Measurements from ENCODE around the gene GNB2.
"Not testable (repeated sequence)": the region's sequence is repeated elsewhere in the genome, so short reads cannot be mapped to it uniquely, and the experiment has no call there.

The GNB2 gene

GRCh38 chr7:100665168-100665726, 8.3 kb upstream of the GNB2 start:
- no peak for DNase-seq

GRCh38 chr7:100667331-100668068, 6.0 kb upstream of the GNB2 start:
- no peak for DNase-seq

DNA sequence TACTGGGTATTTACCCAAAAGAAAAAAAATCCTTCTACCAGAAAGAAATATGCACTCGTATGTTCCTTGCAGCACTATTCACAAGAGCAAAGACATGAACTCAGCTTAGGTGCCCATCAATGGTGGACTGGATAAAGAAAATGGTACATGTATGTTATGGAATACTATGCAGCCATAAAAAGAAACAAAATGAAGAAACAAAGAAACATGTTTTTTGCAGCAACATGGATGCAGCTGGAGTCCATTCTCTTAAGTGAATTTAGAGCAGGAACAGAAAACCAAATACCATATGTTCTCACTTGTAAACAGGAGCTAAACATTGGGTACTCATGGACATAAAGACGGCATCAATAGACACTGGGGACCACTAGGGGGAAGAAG, 5.5 kb upstream of the GNB2 start:
- DNase-seq: no peak

DNA sequence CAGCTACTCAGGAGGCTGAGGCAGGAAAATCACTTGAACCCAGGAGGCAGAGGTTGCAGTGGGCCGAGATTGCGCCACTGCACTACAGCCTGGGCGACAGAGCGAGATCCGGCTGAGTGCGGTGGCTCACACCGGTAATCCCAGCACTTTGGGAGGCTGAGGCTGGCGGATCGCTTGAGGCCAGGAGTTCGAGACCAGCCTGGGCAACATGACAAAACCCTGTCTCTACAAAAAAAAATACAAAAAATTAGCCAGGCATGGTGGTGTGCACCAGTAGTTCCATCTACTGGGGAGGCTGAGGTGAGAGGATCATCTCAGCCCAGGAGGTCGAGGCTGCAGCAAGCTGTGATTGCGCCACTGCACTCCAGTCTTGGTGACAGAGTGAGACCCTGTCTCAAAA, 4.4 kb upstream of the GNB2 start:
- DNase-seq: not testable (repeated sequence)

GRCh38 chr7:100670074-100670473, 3.5 kb upstream of the GNB2 start:
- DNase-seq: no peak

GRCh38 chr7:100671353-100672327, 1.9 kb upstream of the GNB2 start:
- DNase-seq: no peak

DNA sequence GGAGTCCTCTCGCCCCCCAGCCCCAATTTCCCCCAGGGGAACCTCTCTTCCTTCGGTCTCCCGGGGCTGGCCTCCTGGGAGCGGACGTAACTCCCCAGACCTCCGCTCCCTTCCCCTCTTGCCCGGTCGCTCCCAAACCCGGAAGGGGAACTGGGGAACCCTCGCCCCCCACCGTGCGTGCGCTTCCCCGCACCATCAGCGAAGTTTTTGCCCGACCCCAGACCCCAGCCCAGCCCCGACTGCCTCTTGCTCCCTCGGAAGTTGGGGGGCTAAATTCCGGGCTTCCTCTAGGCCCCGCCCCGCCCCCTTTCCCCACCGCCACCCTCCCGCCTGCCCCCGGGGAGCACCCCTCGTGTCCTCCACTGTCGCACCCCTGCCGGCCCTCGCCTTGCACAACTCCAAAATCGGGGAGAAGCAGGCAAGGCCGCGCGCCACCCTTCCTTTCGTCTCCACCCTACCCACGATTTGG, 436 bp downstream of the GNB2 start:
- no peak for DNase-seq

- DNase-seq: peak; percentile 75
Measured at GRCh38 chr7:100674411-100675104, 1.0 kb downstream of the GNB2 start.

GRCh38 chr7:100675105-100675451, 1.5 kb downstream of the GNB2 start:
- no peak for DNase-seq

DNA sequence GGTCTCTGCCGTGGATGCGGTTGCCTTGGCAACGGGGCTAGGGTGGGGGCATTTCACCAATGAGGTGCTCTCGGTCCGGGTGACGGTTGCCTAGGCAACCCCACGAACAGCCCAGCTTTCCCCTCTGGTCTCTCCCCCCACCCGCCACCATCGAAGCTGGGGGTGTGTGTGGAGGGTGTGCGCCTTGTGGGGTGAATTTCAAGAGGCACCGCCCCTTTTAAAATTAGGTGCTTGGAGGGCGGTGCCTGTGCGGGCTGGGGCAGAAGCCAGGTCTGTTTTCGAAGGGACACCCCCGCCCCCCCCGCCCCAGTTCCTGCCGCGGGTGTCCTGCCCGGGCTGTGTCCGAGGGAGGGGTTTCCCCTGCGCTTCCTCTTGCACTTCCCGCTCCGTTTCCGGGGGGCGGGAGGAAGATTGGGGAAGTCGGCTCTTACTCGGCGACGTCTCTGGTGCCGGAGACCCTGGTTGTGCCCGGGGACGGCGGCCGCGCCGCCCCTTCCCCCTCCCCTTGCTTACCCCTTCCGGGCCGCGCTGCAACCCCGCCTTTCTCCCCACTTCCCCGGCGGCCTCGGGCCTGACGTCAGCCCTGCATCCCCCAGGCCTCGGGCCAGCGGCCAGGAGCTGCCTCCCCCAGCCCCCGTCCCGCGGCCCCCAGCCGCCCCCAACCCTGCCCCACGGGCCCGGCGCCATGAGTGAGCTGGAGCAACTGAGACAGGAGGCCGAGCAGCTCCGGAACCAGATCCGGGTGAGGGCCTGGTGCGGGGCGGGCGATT, 2.2 kb downstream of the GNB2 start:
- peak; percentile 85 for DNase-seq

GRCh38 chr7:100676501-100677306, 3.2 kb downstream of the GNB2 start:
- peak; percentile 55 for DNase-seq

DNA sequence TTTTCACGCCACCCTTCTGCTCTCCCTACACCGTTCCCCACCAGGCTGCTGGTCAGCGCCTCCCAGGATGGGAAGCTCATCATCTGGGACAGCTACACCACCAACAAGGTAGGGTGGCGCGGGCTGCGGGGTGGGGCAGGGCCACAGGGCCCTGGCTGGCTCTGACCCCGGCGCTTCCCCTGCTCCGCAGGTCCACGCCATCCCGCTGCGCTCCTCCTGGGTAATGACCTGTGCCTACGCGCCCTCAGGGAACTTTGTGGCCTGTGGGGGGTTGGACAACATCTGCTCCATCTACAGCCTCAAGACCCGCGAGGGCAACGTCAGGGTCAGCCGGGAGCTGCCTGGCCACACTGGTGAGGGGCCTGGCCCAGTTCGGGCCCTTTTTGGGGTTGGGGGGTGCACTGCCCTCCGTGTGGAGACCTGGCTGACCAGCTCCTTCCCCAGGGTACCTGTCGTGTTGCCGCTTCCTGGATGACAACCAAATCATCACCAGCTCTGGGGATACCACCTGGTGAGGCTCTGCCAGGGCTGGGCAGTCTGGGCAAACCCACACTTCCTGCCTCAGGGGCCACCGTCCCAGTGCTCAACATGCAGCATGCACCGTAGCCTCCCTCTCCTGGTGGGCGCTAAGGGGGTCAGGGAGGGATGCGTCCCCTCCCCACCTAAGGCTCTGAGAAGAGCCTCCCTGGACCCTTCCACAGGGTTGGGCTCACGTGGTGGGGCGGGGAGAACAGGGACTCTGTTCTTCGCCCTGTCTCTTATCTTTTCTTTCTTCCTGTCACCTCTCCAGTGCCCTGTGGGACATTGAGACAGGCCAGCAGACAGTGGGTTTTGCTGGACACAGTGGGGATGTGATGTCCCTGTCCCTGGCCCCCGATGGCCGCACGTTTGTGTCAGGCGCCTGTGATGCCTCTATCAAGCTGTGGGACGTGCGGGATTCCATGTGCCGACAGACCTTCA, 4.0 kb downstream of the GNB2 start:
- peak; percentile 53 for DNase-seq

GRCh38 chr7:100678291-100678984, 4.9 kb downstream of the GNB2 start:
- DNase-seq: no peak

DNA sequence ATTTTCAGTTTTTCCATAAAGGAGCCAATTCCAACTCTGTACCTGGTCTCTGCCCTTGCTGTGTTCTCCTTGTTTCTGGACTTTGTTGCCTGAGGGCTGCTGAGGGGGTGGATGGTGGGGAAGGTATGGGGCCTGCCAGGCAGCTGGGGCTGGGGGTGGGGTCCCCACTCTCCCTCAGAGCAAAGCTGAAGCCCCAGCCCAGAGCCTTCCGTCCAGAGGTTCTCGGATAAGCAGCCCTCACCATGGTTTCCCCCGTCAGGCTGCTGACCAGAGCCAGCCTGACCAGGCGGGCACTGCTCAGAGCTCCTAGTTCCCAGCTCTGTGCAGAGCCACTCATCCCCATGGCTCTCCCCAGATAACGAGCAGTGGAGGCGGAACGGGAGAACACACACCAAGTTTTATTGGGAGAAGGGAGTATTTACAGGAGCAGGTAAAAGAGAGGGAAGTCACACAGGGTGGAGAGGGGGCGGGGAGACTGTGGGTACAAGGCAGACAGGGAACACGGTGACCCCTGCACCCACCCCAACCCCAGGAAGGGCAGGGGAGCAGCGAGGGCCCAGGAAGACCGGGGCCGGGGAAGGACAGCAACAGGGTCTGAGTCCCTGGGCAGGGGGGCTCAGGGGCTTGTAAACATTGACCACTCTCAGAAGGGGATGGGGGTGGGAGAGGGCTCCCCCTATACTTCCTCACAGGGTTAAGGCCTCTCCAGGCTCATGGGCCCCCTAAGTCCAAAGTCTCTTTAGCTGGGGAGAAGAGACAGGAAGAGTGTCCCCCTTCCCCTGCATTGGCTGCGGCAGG, 5.8 kb downstream of the GNB2 start:
- DNase-seq: no peak

DNA sequence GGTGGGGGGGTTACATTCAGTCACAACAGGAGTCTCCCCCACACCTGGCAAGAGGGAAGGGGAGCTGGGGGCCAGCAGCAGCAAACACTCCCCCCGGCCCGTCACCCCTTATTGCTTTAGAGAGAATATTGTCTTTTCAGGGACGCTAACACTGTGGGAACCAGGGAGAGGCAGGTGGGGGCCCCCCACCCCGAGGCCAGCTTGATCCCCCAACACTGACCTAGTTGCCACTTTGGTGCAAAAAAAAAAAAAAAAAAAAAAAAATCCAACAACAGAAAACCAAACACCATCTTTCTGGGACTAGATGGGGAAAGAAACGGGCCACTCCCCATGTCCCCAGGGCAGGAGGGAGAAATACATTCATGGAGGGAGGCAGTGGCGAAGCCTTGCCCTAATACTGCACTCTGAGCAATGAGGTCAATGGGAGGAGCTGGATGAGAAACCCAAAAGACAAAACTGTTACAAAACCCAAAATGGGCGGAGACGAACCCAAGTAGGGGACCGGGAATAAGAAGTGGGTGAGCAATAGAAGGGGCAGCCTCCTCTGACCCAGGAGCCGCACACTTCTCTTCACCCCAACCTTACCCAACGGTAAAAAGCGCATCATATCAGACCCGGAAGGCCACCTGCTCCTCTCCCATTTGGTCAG, 6.5 kb downstream of the GNB2 start:
- no peak for DNase-seq

DNA sequence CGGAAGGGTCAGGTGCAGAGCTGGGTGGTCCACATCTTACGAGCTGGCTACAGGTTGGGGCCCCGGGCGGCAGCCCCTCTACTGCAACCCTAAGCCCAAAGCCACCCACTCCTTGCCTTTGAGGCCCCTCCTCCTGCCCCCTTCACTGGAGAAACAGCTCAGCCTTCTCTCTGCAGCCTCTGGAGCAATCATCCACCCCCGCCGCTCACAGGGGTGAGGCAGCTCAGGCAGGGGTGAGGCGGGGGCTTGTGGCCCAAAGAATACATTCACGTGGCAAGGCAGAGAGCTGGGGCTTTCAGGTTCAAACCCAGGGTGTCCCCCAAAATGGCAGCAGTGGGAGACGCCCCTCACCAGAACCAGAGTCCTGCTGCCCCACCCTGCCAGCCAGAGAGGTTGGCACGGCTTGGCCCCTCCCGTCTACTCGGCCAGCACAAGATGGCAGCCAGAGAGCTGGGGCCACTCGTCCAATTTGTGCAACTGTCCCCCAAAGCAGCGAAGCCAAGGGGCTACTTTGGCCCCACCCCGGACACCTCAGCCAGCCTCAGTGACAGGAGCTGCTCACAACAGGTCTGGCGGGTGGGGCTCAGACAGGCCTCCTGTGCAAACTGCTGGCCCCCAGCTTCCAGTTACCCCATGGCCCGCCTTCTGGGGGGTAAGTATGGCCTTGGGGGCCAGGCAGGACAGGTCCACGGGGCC, 7.2 kb downstream of the GNB2 start:
- DNase-seq: peak; percentile 58

GRCh38 chr7:100681491-100682227, 8.1 kb downstream of the GNB2 start:
- no peak for DNase-seq
